ENCODE measurements around the gene TFAP2E. TPM values are rescaled to one million over a fixed set of nuclear protein-coding genes. Genes with fewer than 3 reads are reported as not detected.
A peak's percentile ranks its signal among the peaks of the same experiment; 100 is the strongest.

The TFAP2E gene
- total RNA-seq, 1 experiment from 2014 or later: 0.72 TPM

DNA sequence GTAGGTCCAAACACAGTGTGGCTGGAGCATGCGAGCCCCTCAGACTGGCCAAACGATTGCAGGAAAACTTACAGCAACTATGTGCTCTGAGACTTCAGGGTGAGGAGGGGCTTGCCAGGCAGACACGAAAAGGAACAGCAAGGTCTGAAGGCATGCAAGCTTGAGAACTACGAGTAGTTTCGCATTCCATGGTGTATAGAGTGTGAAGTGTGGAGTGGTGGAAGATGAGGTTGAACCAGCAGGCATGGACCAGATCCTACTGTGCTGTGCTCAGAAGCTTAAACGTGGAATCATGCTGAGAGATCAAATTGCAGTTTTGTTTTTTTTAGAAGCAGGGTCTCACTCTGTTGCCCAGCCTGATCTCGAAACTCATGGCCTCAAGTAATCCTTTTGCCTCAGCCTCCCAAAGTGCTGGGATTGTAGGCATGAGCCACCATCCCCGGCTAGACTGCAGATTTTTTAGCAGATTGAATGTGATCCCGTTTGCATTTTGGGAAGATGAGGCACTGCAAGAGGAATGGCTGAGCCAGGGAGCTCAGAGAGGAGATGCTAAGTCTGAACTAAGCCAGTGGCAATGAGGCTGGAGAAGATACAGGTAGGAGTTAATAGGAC, 5.1 kb upstream of the TFAP2E start:
- H3K36me3 ChIP-seq (ENCODE audit: low read depth): no peaks in the 10 kb centered on the region
- ChIA-PET CTCF (interaction anchor here (0.6 to 2.0 kb wide), 5 partner anchors 9 to 159 kb away, joined by 3 to 16 read pairs (median 7); no protein-coding TSS in a partner anchor), POLR2A (ENCODE audit: unreplicated experiment) (no interaction called here)
- DNase-seq: no peak
- H3K9me2 ChIP-seq (ENCODE audit: insufficient read depth): no peaks in the 10 kb centered on the region
- peaks cover 10% of the 10 kb centered on the region for H4K20me1 ChIP-seq (ENCODE audit: insufficient read depth)
- peaks cover 4% of the 10 kb centered on the region; the same call in 1 of the 2 replicates for H3F3A ChIP-seq (ENCODE audit: insufficient read depth, low read depth)
- no peak overlapping the region for H2AFZ ChIP-seq
- no peak for TF ChIP-seq CTCF (conservative IDR thresholded peaks at IDR 0.05)
- no peak overlapping the region for H3K27ac ChIP-seq
- H3K4me3 ChIP-seq: no peak overlapping the region
- no peak overlapping the region for H3K4me2 ChIP-seq
- no peaks in the 10 kb centered on the region for H3K27me3 ChIP-seq (ENCODE audit: insufficient read depth, low read depth)
- intact Hi-C loops (cut with micrococcal nuclease; ENCODE audit: unreplicated experiment): no loop called here
- no peaks in the 10 kb centered on the region for H3K9me3 ChIP-seq (ENCODE audit: insufficient read depth, low read depth)
- BruUV-seq (replicated peaks): TSS peak; percentile 6
- H3K79me2 ChIP-seq (ENCODE audit: low read depth): no peaks in the 10 kb centered on the region
- H3K4me1 ChIP-seq (replicated peaks; ENCODE audit: insufficient read depth): no peaks in the 10 kb centered on the region

- BruUV-seq (replicated peaks): no TSS peak
- Histone ChIP-seq H3K36me3 (ENCODE audit: low read depth) (no peaks in the 10 kb centered on the region), H3K79me2 (ENCODE audit: low read depth) (no peaks in the 10 kb centered on the region), H2AFZ (no peak overlapping the region), H3K4me2 (no peak overlapping the region), H3K9me2 (ENCODE audit: insufficient read depth) (no peaks in the 10 kb centered on the region), H3K9me3 (ENCODE audit: insufficient read depth, low read depth) (no peaks in the 10 kb centered on the region), H3K4me1 (replicated peaks; ENCODE audit: insufficient read depth) (no peaks in the 10 kb centered on the region), H3F3A (ENCODE audit: insufficient read depth, low read depth) (no peaks in the 10 kb centered on the region), H4K20me1 (ENCODE audit: insufficient read depth) (peaks cover 10% of the 10 kb centered on the region), H3K27me3 (ENCODE audit: insufficient read depth, low read depth) (no peaks in the 10 kb centered on the region), H3K27ac (no peak overlapping the region), H3K4me3 (no peak overlapping the region)
- TF ChIP-seq EZH2 (IDR thresholded peaks at IDR 0.05; ENCODE audit: low read depth) (no peak), CTCF (conservative IDR thresholded peaks at IDR 0.05) (peak; percentile 92)
- peak; percentile 43 to 71 for DNase-seq
- intact Hi-C loops (cut with micrococcal nuclease; ENCODE audit: unreplicated experiment): loop anchor here (1.0 kb wide), 2 partner anchors 157 to 205 kb away; no protein-coding TSS in a partner anchor
- ChIA-PET CTCF (interaction anchor here (0.6 to 2.0 kb wide), 7 partner anchors 10 to 338 kb away, joined by 3 to 16 read pairs (median 4); no protein-coding TSS in a partner anchor), POLR2A (ENCODE audit: unreplicated experiment) (no interaction called here)
These were observed 4.1 kb upstream of the TFAP2E start for GRCh38 chr1:35568975-35569395.

DNA sequence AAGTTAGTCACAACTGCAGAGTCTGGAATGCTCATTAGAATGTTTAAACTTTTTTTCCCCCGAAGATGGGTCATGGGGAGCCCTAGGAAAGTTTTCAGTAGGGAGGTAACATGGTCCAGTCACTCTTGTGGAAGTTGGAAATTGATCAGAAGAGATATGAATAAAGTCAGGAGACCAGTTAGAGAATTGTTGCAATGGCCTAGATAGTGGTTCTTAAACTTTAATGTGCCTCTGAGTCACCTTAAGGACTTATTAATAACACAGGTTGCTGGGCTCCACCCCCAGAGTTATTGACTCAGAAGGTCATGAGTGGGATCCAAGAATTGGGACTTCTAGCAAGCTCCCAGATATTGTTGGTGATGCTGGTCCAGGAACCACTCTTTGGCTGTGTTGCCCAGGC, 3.2 kb upstream of the TFAP2E start:
- no peak for TF ChIP-seq CTCF (conservative IDR thresholded peaks at IDR 0.05)
- TF ChIP-seq EZH2 (IDR thresholded peaks at IDR 0.05; ENCODE audit: low read depth): no peak
- H3K4me3 ChIP-seq: no peak overlapping the region
- ChIA-PET CTCF (interaction anchor here (0.6 kb wide), 1 partner anchor 70 kb away, joined by 3 read pairs; no protein-coding TSS in a partner anchor), POLR2A (ENCODE audit: unreplicated experiment) (no interaction called here)
- no peaks in the 10 kb centered on the region for H3F3A ChIP-seq (ENCODE audit: insufficient read depth, low read depth)
- no peak for DNase-seq
- no peaks in the 10 kb centered on the region for H3K9me2 ChIP-seq (ENCODE audit: insufficient read depth)
- no peaks in the 10 kb centered on the region for H3K36me3 ChIP-seq (ENCODE audit: low read depth)
- H2AFZ ChIP-seq: no peak overlapping the region
- H3K9me3 ChIP-seq (ENCODE audit: insufficient read depth, low read depth): no peaks in the 10 kb centered on the region
- no peaks in the 10 kb centered on the region for H3K79me2 ChIP-seq (ENCODE audit: low read depth)
- no peaks in the 10 kb centered on the region for H3K4me1 ChIP-seq (replicated peaks; ENCODE audit: insufficient read depth)
- intact Hi-C loops (cut with micrococcal nuclease; ENCODE audit: unreplicated experiment): loop anchor here (1.0 kb wide), 2 partner anchors 156 to 204 kb away; no protein-coding TSS in a partner anchor
- peaks cover 3% of the 10 kb centered on the region; the same call in 1 of the 2 replicates for H4K20me1 ChIP-seq (ENCODE audit: insufficient read depth)
- no peak overlapping the region for H3K4me2 ChIP-seq
- H3K27ac ChIP-seq: no peak overlapping the region
- BruUV-seq (replicated peaks): no TSS peak
- H3K27me3 ChIP-seq (ENCODE audit: insufficient read depth, low read depth): no peaks in the 10 kb centered on the region

Data from PC-9 (cell line).